ELR (cell line): ENCODE data around the gene QRICH2.
A peak's percentile ranks its signal among the peaks of the same experiment; 100 is the strongest.
"Not testable (repeated sequence)": the region's sequence is repeated elsewhere in the genome, so short reads cannot be mapped to it uniquely, and the experiment has no call there.

Experiments
- DNase-seq: peaks from one replicate; pipeline ENCODE4 v3.0.0-alpha.2; 2015; ENCODE audit warnings: low read depth

QRICH2 gene

GRCh38 chr17:76247304-76247703 is 60.8 kb downstream of the QRICH2 start:
- DNase-seq: no peak

GRCh38 chr17:76246080-76247066 is 61.7 kb downstream of the QRICH2 start:
- no peak for DNase-seq

- DNase-seq: not testable (repeated sequence)
Observed at GRCh38 chr17:76244721-76245120, 63.4 kb downstream of the QRICH2 start.

- DNase-seq: no peak
Observed at GRCh38 chr17:76243826-76244679, 64.0 kb downstream of the QRICH2 start.

- no peak for DNase-seq
Observed at GRCh38 chr17:76241691-76242255, 66.3 kb downstream of the QRICH2 start.

- no peak for DNase-seq
Observed at GRCh38 chr17:76241204-76241538, 66.9 kb downstream of the QRICH2 start.

GRCh38 chr17:76240461-76241203 is 67.4 kb downstream of the QRICH2 start, which contains the start of gene RNF157:
TSS of gene RNF157 (minus strand) at chr17:76240493. CDS start at chr17:76240240, 253 bp downstream.
- DNase-seq: peak; percentile 56

GRCh38 chr17:76239538-76240274 is 68.4 kb downstream of the QRICH2 start:
- no peak for DNase-seq

- no peak for DNase-seq
Observed at GRCh38 chr17:76238847-76239537, 69.1 kb downstream of the QRICH2 start.

- DNase-seq: peak; percentile 38
Observed at GRCh38 chr17:76237859-76238313, 70.2 kb downstream of the QRICH2 start.

- no peak for DNase-seq
Observed at GRCh38 chr17:76236603-76237002, 71.5 kb downstream of the QRICH2 start.

- no peak for DNase-seq
Observed at GRCh38 chr17:76235883-76236282, 72.2 kb downstream of the QRICH2 start.

GRCh38 chr17:76234354-76234679 is 73.8 kb downstream of the QRICH2 start:
- peak; percentile 18 for DNase-seq

- no peak for DNase-seq
Observed at GRCh38 chr17:76233588-76234353, 74.3 kb downstream of the QRICH2 start.

GRCh38 chr17:76232342-76232741 is 75.7 kb downstream of the QRICH2 start:
- DNase-seq: peak; percentile 98

GRCh38 chr17:76226749-76227148 is 81.3 kb downstream of the QRICH2 start:
- not testable (repeated sequence) for DNase-seq

- DNase-seq: not testable (repeated sequence)
Observed at GRCh38 chr17:76225373-76226086, 82.5 kb downstream of the QRICH2 start.
